Activated naive CD4-positive, alpha-beta T cell treated with Interleukin-2 at 50 U/mL for 16 hours (primary cell): ENCODE measurements around the gene TAGAP.
"Not testable (repeated sequence)": the region's sequence is repeated elsewhere in the genome, so short reads cannot be mapped to it uniquely, and the experiment has no call there.

Experiments used
- DNase-seq: peaks from one replicate; pipeline ENCODE4 v3.0.0-alpha.2; 2020

The TAGAP gene

GRCh38 chr6:159005436-159005835 lies 39.4 kb downstream of the TAGAP start:
- no peak for DNase-seq

- DNase-seq = no peak
Measured at GRCh38 chr6:159004592-159004991, 40.2 kb downstream of the TAGAP start.

GRCh38 chr6:159002432-159003155 lies 42.2 kb downstream of the TAGAP start:
- DNase-seq = no peak

- DNase-seq = peak; percentile 93
Measured at GRCh38 chr6:158999666-159000403, 45.0 kb downstream of the TAGAP start, which contains the start of gene RSPH3. Gene RSPH3, minus strand, starts transcription at chr6:159000202. Its CDS starts 652 bp downstream, at chr6:158999550.

- DNase-seq = no peak
Measured at GRCh38 chr6:158999154-158999665, 45.6 kb downstream of the TAGAP start.

- no peak for DNase-seq
Measured at GRCh38 chr6:158996856-158997255, 47.9 kb downstream of the TAGAP start.

- DNase-seq = no peak
Measured at GRCh38 chr6:158993639-158994038, 51.2 kb downstream of the TAGAP start.

- peak; percentile 11 for DNase-seq
Measured at GRCh38 chr6:158991017-158991723, 53.6 kb downstream of the TAGAP start.

GRCh38 chr6:158989711-158990110 lies 55.1 kb downstream of the TAGAP start:
- DNase-seq = not testable (repeated sequence)

GRCh38 chr6:158988477-158988876 lies 56.3 kb downstream of the TAGAP start:
- no peak for DNase-seq

- no peak for DNase-seq
Measured at GRCh38 chr6:158987657-158988056, 57.1 kb downstream of the TAGAP start.
